ENCODE results near the gene KCNMA1. TPM values are rescaled to one million over a fixed set of nuclear protein-coding genes. Genes with fewer than 3 reads are reported as not detected.

The KCNMA1 gene
- total RNA-seq, 1 experiment from 2014 or later = 20.7 TPM

- no peak for DNase-seq
- H3K27me3 ChIP-seq (replicated peaks; ENCODE audit: control insufficient read depth, insufficient read depth, low read length) = no peaks in the 10 kb centered on the region
- no peak overlapping the region for H3K4me3 Mint-ChIP-seq (ENCODE audit: unreplicated experiment)
- peaks cover 28% of the 10 kb centered on the region for H3K9me3 Mint-ChIP-seq (ENCODE audit: unreplicated experiment)
- intact Hi-C loops (cut with micrococcal nuclease; ENCODE audit: unreplicated experiment) = no loop called here
- no peaks in the 10 kb centered on the region for H3K27me3 Mint-ChIP-seq (ENCODE audit: insufficient read depth, unreplicated experiment)
- H3K4me3 ChIP-seq (ENCODE audit: low read depth, low read length) = no peak overlapping the region
- no peaks in the 10 kb centered on the region; the same call in 1 of the 2 replicates for H3K36me3 ChIP-seq (ENCODE audit: control insufficient read depth, insufficient read depth, low read length)
- no peak overlapping the region for H3K27ac Mint-ChIP-seq (ENCODE audit: unreplicated experiment)
- H3K4me1 ChIP-seq = peaks cover 38% of the 10 kb centered on the region
- POLR2A ChIA-PET = no interaction called here
- BruUV-seq (replicated peaks) = no TSS peak
- no peaks in the 10 kb centered on the region for H3K9me3 ChIP-seq
- peaks cover 28% of the 10 kb centered on the region for H3K4me1 Mint-ChIP-seq (ENCODE audit: low read depth, unreplicated experiment)
- H3K36me3 Mint-ChIP-seq (ENCODE audit: insufficient read depth, unreplicated experiment) = peaks cover 16% of the 10 kb centered on the region
- CTCF ChIA-PET = no interaction called here
- TF ChIP-seq CTCF (IDR thresholded peaks at IDR 0.05; ENCODE audit: insufficient read depth in 1 of 2, low read depth in 1 of 2, low read length in 1 of 2, severe bottlenecking in 1 of 2, unreplicated experiment in 1 of 2) = no peak
Measured at GRCh38 chr10:77279207-77279606, 358.4 kb downstream of the KCNMA1 start.

- Histone ChIP-seq H3K27me3 (replicated peaks; ENCODE audit: control insufficient read depth, insufficient read depth, low read length) (no peaks in the 10 kb centered on the region), H3K36me3 (ENCODE audit: control insufficient read depth, insufficient read depth, low read length) (no peaks in the 10 kb centered on the region), H3K4me3 (ENCODE audit: low read depth, low read length) (no peak overlapping the region), H3K9me3 (no peaks in the 10 kb centered on the region), H3K4me1 (peaks cover 35% of the 10 kb centered on the region)
- Mint-ChIP-seq H3K4me3 (ENCODE audit: unreplicated experiment) (no peak overlapping the region), H3K27me3 (ENCODE audit: insufficient read depth, unreplicated experiment) (no peaks in the 10 kb centered on the region), H3K27ac (ENCODE audit: unreplicated experiment) (no peak overlapping the region), H3K4me1 (ENCODE audit: low read depth, unreplicated experiment) (peaks cover 29% of the 10 kb centered on the region), H3K9me3 (ENCODE audit: unreplicated experiment) (peaks cover 6% of the 10 kb centered on the region), H3K36me3 (ENCODE audit: insufficient read depth, unreplicated experiment) (peaks cover 4% of the 10 kb centered on the region)
- intact Hi-C loops (cut with micrococcal nuclease; ENCODE audit: unreplicated experiment) = no loop called here
- ChIA-PET POLR2A (interaction anchor here (1.0 kb wide), 1 partner anchor 10 kb away, joined by 3 read pairs; no protein-coding TSS in a partner anchor), CTCF (interaction anchor here (1.2 kb wide), 1 partner anchor 13 kb away, joined by 3 read pairs; no protein-coding TSS in a partner anchor)
- BruUV-seq (replicated peaks) = no TSS peak
- no peak for TF ChIP-seq CTCF (IDR thresholded peaks at IDR 0.05; ENCODE audit: insufficient read depth in 1 of 2, low read depth in 1 of 2, low read length in 1 of 2, severe bottlenecking in 1 of 2, unreplicated experiment in 1 of 2)
- DNase-seq = peak in 1 of 2 experiments; percentile 35
Measured at GRCh38 chr10:77274046-77274795, 363.4 kb downstream of the KCNMA1 start.

- Histone ChIP-seq H3K36me3 (ENCODE audit: control insufficient read depth, insufficient read depth, low read length) (no peaks in the 10 kb centered on the region), H3K4me1 (peaks cover 24% of the 10 kb centered on the region), H3K27me3 (replicated peaks; ENCODE audit: control insufficient read depth, insufficient read depth, low read length) (no peaks in the 10 kb centered on the region), H3K9me3 (no peaks in the 10 kb centered on the region), H3K4me3 (ENCODE audit: low read depth, low read length) (no peak overlapping the region)
- H3K27me3 Mint-ChIP-seq (ENCODE audit: insufficient read depth, unreplicated experiment) = no peaks in the 10 kb centered on the region
- ChIA-PET CTCF (no interaction called here), POLR2A (no interaction called here)
- BruUV-seq (replicated peaks) = no TSS peak
- peaks cover 24% of the 10 kb centered on the region for H3K4me1 Mint-ChIP-seq (ENCODE audit: low read depth, unreplicated experiment)
- H3K27ac Mint-ChIP-seq (ENCODE audit: unreplicated experiment) = no peak overlapping the region
- intact Hi-C loops (cut with micrococcal nuclease; ENCODE audit: unreplicated experiment) = no loop called here
- TF ChIP-seq CTCF (IDR thresholded peaks at IDR 0.05; ENCODE audit: insufficient read depth in 1 of 2, low read depth in 1 of 2, low read length in 1 of 2, severe bottlenecking in 1 of 2, unreplicated experiment in 1 of 2) = no peak
- no peak overlapping the region for H3K4me3 Mint-ChIP-seq (ENCODE audit: unreplicated experiment)
- H3K36me3 Mint-ChIP-seq (ENCODE audit: insufficient read depth, unreplicated experiment) = peaks cover 5% of the 10 kb centered on the region
- no peaks in the 10 kb centered on the region for H3K9me3 Mint-ChIP-seq (ENCODE audit: unreplicated experiment)
- DNase-seq = no peak
Measured at GRCh38 chr10:77269163-77269562, 368.4 kb downstream of the KCNMA1 start.
